NCI-H345 (cell line): ENCODE results near the gene SBK2.
"Not testable (repeated sequence)": the region's sequence is repeated elsewhere in the genome, so short reads cannot be mapped to it uniquely, and the experiment has no call there.

Experiments
- DNase-seq: peaks from one replicate; lab custom pipeline; 2025; lab: John Stamatoyannopoulos, UW

SBK2 gene, protein sequence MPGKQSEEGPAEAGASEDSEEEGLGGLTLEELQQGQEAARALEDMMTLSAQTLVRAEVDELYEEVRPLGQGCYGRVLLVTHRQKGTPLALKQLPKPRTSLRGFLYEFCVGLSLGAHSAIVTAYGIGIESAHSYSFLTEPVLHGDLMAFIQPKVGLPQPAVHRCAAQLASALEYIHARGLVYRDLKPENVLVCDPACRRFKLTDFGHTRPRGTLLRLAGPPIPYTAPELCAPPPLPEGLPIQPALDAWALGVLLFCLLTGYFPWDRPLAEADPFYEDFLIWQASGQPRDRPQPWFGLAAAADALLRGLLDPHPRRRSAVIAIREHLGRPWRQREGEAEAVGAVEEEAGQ

DNA sequence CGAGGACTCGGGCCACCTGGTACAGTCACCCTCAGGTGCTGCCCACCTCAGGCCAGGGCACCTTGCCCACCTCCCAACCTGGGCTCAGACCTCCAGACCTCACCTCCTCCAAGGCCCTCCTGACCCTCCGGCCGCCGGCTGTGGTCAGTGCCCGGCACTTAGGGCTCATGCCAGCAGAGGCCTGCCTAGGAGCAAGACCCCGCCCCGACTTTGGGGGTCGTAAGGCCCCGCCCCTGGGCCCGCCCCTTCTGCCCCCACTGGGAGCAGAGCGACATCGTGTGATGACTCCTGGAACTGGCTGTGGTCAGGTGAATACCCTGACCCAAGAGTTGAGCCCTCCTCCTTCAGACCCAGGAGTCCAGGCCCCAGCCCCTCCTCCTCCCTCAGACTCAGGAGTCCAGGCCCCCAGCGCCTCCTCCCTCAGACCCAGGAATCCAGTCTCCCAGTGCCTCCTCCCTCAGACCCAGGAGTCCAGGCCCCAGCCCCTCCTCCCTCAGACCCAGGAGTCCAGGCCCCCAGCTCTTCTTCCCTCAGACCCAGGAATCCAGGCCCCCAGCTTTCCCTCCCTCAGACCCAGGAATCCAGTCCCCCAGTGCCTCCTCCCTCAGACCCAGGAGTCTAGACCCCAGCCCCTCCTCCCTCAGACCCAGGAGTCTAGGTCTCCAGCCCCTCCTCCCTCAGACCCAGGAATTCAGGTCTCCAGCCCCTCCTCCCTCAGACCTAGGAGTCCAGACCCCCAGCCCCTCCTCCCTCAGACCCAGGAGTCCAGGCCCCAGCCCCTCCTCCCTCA, at the start of gene SBK2:
Gene SBK2 (minus strand): TSS at position 183 of the 790 bp plus-strand sequence. CDS start 839 bp downstream, outside the sequence.
- no peak for DNase-seq

DNA sequence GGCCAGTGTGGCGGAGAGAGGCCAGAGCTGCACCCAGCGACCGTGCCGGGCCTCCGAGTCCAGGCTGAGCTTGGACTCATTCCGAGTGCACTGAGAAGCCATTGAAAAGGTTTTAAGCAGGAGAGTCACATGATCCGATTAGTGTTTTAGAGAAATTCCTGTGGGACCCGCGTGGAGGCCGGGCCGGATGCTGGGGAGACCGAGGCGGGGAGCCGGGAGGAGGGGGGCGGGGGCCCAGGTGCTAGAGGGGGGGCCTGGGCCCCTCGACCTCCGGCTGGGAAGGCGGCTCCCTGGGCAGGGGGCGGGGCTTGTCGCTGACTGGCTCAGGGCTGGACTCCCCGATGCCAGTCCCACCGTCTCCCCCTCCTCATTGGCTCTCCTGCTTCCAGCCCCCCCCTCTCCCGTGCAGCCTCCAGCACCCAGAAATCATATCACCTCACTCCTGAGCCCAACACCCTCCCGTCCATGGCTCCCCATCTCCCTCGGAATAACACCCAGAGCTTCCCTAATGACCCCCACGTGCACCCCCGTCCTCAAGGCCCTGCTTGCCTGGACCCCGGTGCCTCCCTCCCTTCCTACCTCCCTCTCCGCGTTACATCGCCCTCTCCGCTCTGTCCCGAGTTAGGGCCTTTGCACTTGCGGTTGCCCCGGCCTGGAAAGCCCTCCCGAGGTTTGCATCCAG, 48.9 kb upstream of the SBK2 start:
- DNase-seq = peak; percentile 82

DNA sequence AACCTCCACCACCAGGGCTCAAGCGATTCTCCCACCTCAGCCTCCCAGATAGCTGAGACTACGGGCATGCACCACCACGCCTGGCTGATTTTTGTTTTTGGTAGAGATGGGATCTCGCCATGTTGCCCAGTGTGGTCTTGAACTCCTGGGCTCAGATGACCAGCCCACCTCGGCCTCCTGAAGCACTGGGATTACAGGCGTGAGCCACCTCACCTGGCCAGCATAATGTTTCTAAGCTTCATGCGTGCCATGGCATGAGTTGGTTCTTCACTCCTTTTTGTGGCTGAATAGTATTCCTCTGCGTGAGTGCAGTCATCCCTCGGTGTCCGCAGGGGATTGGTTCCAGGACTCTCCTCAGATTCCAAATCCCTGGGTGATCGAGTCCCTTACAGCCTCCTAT, 47.9 kb upstream of the SBK2 start:
- DNase-seq = no peak

DNA sequence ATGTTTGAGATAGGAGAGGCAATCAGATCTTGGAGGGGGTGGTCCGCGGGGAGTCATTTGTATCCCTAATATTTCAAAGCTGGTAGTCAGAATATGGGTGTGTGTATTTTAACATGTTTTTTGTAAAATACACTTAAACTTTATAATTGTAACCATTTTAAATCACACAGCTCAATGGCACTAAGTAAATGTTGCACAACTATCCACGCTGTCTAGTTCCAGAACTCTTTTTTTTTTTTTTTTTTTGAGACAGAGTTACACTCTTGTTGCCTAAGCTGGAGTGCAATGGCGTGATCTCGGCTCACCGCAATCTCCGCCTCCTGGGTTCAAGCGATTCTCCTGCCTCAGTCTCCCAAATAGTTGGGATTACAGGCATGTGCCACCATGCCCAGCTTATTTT, 47.0 kb upstream of the SBK2 start:
- not testable (repeated sequence) for DNase-seq

DNA sequence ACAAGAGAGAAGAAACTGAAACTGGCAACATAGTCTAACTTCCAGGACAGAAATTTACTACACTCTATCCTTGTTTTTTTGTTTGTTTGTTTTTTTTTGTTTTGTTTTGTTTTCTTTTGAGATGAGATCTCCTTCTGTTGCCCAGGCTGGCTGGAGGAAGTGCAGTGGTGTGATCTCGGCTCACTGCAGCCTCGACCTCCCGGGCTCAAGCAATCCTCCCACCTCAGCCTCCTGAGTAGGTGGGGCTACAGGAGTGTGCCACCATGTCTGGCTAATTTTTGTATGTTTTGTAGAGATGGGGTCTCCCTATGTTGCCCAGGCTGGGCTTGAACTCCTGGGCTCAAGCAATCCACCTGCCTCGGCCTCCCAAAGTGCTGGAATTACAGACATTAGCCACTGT, 45.4 kb upstream of the SBK2 start:
- not testable (repeated sequence) for DNase-seq

DNA sequence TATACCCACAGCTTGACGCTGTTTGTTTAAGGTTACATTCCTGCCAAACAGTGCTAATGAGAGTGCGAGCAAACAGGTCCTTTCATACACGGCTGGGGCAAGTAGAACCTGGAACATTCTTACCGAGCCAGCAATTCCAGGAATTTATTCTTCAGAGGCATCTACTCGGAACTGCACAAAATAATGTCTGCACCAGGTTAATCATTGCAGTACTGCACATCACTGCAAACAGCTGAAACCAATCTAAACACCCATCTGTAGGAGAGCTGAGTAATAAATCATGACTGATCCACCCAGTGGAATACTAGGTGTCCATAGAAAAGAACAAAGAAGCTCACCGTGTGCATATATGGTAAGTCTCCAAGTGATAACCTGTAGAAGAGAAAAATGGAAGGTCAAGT, 44.9 kb upstream of the SBK2 start:
- no peak for DNase-seq

DNA sequence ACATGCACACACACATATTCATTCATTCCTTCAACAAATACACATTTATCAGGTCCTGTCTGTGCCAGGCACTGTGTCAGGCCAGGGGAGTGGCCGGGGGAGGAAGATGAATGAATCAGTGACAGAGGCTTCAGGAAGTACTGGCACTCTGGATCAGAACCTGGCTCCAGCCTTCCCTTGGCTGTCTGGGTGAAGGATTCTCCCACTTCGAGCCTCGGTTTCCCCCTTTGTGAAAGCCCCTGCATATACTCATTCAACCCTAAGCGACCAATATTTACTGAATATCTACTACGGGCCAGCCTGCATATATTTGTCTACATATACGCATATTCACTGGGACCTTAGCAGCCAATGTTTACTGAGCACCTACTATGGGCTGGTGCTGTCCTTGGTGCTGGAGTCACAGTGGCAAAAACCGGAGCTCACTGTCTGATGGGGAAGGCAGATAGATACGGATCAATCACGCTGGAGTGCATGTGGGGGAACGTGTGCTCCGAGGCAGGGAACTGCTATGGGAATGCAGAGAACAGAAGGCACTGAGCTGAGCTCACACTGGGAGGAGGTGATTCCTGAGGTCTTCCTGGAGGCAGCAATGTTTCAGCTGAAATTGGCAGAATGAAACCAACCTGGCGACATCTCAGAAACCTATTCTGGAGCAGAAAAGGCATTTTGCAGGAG, 44.4 kb upstream of the SBK2 start:
- no peak for DNase-seq

DNA sequence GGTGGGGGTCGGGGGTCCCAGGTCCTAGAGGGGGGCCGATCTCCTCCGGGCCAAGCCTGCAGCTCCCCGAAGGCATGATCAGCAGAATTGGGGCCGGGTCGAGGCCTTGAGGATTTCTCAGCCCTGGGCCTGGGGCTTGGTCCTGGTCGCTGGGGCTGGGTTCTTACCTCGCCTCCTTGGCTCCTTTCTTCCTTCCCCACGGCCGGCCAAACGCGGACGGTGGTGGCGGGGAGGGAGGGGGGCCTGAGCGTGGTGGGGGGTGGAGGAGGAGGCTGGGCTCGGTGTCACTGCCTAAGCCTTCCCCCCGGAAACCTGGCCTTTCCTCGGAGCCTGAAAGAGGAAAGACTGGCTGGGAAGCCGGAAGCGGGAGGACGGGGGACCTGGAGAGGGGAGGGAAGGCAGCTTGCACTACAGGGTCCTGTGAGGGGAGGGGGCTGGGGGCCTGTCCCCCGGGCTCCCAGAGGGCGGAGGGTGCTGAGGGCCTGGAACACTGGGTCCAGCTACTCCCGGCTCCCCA, 43.8 kb upstream of the SBK2 start, which contains the start of gene ZNF579:
Gene ZNF579 (minus strand): TSS at position 221 of the 517 bp plus-strand sequence. CDS start 1,209 bp downstream, outside the sequence.
- DNase-seq = peak; percentile 85

DNA sequence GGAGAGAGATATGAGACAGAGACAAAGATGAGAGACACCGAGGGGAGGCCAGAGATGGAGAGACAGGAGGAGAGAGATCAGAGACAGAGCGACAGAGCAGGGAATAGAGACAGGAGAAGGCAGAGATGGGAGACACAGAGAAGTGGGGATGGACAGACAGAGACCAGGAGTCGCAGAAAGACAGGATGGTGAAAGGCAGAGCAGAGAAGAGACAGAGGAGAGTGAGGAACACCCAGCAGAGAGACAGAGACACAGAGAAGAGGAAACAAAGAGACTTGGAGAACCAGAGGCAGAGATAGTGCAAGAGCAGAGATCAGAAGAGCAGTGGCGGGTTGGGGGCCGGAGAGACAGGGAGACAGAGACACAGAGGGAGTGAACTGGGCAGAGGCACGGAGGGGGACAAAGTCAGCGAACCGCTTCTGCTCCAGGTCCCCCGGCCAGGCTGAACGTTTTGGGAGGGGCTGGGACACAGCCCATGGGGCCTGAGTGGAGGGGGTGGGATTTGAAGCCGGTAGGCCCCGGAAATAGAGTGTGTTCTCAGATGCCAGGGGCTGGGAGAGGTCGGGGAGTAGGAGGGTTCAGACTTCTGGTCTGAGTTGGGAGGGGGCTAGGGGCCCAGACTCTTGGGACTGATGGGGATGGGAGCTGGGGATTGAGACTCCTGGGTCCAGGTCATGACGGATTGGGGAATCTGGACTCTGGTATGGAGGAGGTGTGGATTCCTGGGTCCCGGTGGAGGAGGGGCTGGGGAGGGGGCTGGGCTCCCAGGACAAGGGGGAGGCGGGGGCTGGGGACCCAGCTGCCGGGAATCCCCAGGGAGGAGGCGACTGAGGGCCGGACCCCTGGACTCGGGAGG, 43.1 kb upstream of the SBK2 start:
- DNase-seq = peak; percentile 24

DNA sequence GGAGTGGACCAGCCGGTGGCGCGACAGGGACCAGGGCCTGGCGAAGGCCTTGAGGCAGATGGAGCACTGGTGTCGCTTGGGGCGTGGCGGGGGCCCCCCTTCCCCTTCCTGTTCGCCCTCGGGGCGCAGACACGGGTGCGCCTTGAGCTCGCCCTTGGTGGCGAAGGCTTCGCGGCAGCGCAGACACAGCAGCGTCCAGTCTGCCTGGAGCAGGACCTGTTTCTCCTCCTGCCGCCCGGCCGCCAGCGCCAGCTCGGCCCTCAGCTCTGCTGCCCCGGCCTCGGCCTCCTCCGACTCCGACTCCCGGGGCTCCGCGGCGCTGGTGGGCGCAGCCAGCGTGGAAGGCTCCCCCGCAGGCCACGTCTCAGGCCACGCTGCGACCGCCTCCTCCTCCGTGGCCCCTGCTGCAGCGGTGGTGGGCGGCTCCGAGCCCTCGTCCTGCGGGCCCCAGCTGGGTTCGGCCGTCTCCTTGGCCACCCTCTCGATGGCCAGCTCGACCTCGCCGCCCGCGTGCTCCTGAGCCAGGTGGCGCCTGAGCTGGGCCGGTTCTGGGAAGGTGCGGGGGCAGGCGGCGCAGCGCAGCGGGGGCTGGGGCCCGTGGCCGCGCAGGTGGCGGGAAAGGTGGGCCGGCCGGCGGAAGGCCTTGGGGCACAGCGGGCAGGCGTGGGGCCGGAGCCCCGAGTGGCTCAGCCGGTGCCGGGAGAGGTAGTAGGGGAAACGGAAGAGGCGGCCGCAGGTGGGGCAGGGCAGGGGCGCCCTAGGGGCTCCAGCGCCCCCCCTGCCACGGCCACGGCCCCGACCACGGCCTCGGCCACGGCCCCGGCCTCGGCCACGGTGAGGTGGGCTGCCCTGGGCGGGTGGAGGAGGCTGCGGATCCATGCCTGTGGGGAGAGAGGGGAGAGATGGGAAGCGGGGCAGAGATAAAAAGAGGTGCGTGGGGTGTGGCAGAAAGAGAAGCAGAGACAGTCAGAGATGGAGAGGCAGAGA, 42.1 kb upstream of the SBK2 start:
- DNase-seq = no peak

DNA sequence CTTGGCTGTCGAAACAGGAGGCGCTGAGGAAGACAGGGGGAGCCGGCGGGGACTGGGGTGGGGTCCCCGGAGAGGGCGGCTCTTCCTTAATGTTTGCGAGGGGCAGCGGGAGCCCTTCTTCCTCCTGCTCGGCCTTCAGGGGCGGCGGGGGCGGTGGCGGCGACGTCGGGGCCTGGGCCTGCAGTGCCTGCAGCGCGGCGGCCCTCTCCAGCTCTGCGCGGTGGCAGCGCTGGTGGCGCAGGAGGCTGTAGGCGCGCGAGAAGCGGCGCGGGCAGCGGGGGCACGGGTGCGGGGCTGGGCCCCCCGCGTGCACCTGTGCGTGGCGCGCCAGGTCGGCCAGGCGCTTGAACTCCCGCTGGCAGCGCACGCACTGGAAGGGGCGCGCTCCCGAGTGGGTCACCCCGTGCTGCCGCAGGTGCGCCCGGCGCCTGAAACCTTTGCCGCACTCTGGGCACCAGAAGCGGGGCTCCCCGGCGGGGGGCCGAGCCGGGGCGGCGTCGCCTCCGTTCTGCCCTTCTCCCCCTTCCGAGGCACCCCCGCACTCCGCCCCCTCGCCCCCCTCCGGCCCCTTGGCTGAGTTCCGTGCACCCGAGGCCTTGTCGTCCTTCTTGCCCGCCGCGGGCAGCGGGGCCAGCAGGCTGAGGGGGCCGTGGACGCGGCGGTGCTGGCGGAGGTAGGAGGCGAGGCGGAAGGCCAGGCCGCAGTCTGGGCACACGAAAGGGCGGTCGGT, 41.3 kb upstream of the SBK2 start:
- no peak for DNase-seq

DNA sequence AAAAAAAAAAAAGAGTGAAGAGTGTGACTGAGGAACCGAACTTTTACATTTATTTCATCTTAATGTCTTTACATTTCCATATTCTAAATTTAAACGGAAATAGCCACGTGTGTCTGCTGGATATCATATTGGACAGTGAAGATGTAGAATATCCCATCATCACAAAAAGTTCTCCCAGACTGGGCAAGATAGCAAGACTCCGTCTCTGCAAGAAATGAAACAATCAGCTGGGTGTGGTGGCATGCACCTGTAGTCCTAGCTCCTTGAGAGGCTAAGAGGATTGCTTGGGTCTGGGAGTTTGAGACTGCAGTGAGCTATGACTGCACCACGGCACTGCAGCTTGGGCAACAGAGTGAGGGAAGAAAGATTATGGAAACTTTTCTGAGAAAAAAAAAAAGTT, 39.8 kb upstream of the SBK2 start:
- no peak for DNase-seq

DNA sequence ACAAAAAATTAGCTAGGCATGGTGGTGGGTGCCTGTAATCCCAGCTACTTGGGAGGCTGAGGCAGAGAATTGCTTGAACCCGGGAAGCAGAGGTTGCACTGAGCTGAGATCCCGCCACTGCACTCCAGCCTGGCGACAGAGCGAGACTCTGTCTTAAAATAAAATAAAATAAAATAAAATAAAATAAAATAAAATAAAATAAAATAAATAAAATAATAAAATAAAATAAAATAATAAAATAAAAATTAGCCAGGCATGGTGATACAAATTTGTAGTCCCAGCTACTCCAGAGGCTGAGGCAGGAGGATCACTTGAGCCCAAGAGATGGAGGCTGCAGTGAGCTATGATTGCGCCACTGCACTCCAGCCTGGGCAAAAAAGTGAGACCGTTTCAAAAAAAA, 37.0 kb upstream of the SBK2 start:
- not testable (repeated sequence) for DNase-seq

DNA sequence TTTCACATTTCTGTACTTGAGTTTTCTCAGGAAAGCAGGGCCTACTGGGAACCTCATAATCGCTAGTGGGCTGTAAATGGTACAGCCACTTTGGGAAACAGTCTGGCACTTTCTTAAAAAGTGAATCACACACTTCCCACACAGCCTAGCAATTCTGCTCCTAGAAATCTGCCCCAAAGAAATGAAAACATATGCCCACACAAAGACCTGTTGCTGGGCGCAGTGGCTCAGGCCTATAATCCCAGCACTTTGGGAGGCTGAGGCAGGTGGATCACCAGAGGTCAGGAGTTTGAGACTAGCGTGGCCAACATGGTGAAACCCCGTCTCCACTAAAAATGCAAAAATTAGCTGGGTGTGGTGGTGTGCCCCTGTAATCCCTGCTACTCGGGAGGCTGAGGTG, 32.5 kb upstream of the SBK2 start:
- DNase-seq = not testable (repeated sequence)

DNA sequence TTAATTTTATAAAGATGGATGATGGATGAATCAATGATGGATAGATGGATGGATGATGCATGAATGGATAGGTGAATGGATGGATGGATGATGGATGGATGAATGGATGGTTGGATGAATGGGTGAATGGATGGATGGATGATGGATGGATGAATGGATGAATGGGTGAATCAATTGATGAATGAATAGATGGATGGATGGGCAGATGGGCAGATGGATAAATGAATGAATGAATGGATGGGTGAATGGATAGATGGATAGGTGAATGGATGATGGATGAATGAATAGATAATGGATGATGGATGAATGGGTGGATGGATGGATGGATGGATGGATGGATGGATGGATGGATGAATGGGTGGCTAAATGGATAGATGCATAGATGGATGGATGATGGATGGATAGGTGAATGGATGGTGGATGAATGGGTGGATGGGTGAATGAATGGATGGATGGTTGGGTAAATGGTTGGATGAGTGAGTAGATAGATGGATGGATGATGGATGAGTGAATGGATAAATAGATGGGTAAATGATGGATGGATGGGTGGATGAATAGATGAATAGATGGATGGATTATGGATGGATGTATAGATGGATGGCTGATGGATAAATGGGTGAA, 30.9 kb upstream of the SBK2 start:
- no peak for DNase-seq

DNA sequence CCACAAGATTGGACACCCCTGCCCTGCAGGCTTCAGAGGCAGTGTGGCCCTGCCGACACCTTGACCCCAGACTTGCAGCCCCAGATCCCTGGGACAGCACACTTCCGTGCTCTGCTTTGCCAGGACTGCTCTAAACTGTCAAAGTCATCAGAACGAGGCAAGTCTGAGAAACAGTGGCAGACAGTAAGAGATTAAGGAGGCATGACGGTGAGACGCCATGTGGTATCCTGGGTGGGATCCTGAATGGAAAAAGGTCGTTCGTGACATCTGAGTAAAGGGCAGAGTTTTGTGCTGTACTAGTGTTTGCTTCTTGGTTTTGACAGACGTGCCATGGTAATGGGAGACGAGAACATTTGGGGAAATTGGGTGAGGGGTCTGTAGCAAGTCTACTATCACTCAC, 29.9 kb upstream of the SBK2 start:
- DNase-seq = no peak

DNA sequence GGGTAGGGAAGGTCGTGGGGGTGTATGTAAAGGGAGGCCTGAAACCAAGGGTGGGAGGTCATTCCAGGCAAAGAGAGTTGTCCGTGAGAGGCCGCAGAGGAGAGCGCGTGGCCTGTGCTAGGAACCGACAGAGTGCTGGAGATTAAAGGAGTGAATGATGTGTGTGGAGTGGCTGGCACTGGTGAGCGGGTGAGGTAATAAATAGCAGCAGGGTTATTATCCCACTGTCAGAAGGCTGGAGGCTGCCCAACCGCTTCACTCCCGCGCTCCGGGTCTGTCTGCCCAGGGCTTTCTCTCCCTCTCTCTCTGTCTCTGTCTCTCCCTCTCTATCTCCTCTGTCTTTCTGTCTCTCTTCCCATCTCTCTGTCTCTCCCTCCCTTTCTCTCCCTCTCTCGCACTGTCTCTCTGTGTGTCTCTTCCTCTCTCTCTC, 26.3 kb upstream of the SBK2 start:
- DNase-seq = no peak

DNA sequence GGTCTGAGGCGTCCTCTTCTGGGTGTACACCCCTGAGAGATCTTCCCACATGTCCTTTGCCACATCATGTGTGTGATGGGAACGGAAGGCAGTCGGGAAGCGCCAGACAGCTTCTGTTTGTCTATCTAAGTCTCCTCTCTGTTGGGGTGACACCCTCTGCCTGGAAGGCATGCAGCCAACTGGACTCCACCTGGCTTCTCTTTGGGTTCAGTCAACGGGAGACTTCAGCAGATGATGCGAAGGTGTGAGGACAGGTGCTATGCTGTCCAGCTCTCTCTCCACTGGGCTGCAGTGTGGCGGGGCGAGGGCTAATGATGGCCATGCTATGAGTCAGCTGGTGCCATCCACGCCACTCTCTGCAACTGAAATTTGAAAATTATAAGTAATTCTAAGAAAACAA, 22.8 kb upstream of the SBK2 start:
- no peak for DNase-seq
